Panc1 (cell line): ENCODE results near the gene CNPY4.

Experiments used
- POLR2AphosphoS5 ChIP-seq: IDR thresholded peaks from 2 replicates; pipeline ENCODE4 v1.6.1; 2012; ENCODE audit warnings: mild to moderate bottlenecking, low read depth, low read length, moderate library complexity
- SIN3A ChIP-seq: IDR thresholded peaks from 2 replicates; pipeline ENCODE4 v1.6.1; 2012; ENCODE audit warnings: low read depth, mild to moderate bottlenecking, low read length, moderate library complexity, borderline replicate concordance; ENCODE audit not compliant: insufficient read depth
- TCF7L2 ChIP-seq: IDR thresholded peaks from 2 replicates; pipeline ENCODE4 v1.6.1; 2011; ENCODE audit warnings: mild to moderate bottlenecking, low read depth, low read length, inconsistent platforms
- TF ChIP-seq, protein P1 (sequence below): fragments of 450-650 bp; IDR thresholded peaks from 2 replicates; pipeline ENCODE4 v1.5.1; 2017; ENCODE audit warnings: mild to moderate bottlenecking
- TF ChIP-seq, protein P2 (sequence below), 2 experiments: IDR thresholded peaks; 2 replicates each; pipeline ENCODE4 v1.6.1; 2011 to 2012; ENCODE audit warnings: low read depth in 2 of 2, control low read depth in 1 of 2, low read length in 1 of 2, mild to moderate bottlenecking in 1 of 2, moderate library complexity in 1 of 2; ENCODE audit not compliant: insufficient read depth in 1 of 2

DNA sequence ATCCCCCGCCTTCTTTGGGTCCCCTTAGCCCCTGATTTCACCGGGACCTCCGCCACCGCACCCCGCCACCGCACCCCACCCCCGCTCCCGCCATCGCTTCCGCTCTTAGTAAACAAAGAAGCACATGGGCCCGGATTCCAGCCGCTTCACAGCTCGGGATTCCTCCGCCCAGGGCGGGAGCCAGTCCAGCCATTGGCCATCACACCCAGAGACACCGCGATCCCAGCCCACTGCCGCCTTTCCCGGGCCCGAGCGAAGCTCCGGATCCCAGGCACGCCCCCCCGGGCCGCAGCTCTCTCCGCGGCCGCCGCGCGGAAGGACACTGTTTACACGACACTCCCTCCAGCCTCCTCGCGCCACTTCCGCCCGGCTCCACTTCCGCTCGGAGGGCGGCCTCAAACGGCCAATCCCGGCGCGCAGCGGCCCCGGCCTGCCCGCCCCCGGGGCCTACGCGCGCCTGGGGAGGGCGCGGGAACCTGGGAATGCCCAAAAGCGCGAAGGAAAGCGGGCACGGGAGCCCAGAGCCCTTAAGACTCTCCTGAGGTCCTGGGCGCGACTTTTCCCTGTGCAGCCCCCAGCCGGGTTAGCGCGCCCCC lies 18.9 kb upstream of the CNPY4 start:
- TF ChIP-seq, protein P1, sequence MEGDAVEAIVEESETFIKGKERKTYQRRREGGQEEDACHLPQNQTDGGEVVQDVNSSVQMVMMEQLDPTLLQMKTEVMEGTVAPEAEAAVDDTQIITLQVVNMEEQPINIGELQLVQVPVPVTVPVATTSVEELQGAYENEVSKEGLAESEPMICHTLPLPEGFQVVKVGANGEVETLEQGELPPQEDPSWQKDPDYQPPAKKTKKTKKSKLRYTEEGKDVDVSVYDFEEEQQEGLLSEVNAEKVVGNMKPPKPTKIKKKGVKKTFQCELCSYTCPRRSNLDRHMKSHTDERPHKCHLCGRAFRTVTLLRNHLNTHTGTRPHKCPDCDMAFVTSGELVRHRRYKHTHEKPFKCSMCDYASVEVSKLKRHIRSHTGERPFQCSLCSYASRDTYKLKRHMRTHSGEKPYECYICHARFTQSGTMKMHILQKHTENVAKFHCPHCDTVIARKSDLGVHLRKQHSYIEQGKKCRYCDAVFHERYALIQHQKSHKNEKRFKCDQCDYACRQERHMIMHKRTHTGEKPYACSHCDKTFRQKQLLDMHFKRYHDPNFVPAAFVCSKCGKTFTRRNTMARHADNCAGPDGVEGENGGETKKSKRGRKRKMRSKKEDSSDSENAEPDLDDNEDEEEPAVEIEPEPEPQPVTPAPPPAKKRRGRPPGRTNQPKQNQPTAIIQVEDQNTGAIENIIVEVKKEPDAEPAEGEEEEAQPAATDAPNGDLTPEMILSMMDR = no peak
- TF ChIP-seq POLR2AphosphoS5 = peak; percentile 74
- peak; percentile 65; the same call in 1 of the 2 replicates for TF ChIP-seq TCF7L2
- peak; percentile 99 for TF ChIP-seq SIN3A
- TF ChIP-seq, protein P2, sequence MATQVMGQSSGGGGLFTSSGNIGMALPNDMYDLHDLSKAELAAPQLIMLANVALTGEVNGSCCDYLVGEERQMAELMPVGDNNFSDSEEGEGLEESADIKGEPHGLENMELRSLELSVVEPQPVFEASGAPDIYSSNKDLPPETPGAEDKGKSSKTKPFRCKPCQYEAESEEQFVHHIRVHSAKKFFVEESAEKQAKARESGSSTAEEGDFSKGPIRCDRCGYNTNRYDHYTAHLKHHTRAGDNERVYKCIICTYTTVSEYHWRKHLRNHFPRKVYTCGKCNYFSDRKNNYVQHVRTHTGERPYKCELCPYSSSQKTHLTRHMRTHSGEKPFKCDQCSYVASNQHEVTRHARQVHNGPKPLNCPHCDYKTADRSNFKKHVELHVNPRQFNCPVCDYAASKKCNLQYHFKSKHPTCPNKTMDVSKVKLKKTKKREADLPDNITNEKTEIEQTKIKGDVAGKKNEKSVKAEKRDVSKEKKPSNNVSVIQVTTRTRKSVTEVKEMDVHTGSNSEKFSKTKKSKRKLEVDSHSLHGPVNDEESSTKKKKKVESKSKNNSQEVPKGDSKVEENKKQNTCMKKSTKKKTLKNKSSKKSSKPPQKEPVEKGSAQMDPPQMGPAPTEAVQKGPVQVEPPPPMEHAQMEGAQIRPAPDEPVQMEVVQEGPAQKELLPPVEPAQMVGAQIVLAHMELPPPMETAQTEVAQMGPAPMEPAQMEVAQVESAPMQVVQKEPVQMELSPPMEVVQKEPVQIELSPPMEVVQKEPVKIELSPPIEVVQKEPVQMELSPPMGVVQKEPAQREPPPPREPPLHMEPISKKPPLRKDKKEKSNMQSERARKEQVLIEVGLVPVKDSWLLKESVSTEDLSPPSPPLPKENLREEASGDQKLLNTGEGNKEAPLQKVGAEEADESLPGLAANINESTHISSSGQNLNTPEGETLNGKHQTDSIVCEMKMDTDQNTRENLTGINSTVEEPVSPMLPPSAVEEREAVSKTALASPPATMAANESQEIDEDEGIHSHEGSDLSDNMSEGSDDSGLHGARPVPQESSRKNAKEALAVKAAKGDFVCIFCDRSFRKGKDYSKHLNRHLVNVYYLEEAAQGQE (IDR thresholded peaks at IDR 0.05; ENCODE audit: insufficient read depth in 1 of 2, low read depth in 2 of 2, low read length in 1 of 2) = no peak
